PC-9 (cell line): ENCODE data around the gene SLK. TPM values are rescaled to one million over a fixed set of nuclear protein-coding genes. Genes with fewer than 3 reads are reported as not detected.

Experiments
- BruUV-seq: library from RNA; stranded (reverse); fragments of 400-500 nt; replicated peaks from 2 replicates; lab custom pipeline; 2021; lab: Mats Ljungman, UMichigan
- CTCF ChIA-PET: fragments of 300-600 bp; sonication (Branson Sonifier 250); formaldehyde crosslinking; loops from one replicate; lab custom pipeline; 2022; ENCODE audit warnings: antibody characterized with exemption; lab: Charles Lee
- POLR2A ChIA-PET: fragments of 300-600 bp; sonication (Branson Sonifier 250); formaldehyde crosslinking; loops from one replicate; lab custom pipeline; 2022; ENCODE audit warnings: antibody characterized with exemption; ENCODE audit not compliant: unreplicated experiment; lab: Charles Lee
- DNase-seq, 2 experiments: peaks; one replicate each; pipeline versions ENCODE4 v3.0.0 to v3.0.0-alpha.2; 2015 to 2022; ENCODE audit warnings: mixed read lengths in 1 of 2
- H2AFZ ChIP-seq: fragments of 200-600 bp; sonication (generic); 2 replicates; pipeline ENCODE4 v1.8.1; 2017; ENCODE audit warnings: antibody characterized with exemption
- H3F3A ChIP-seq: fragments of 200-600 bp; sonication (generic); 2 replicates; pipeline ENCODE4 v1.8.1; 2017; ENCODE audit warnings: antibody characterized with exemption, mild to moderate bottlenecking, low read depth; ENCODE audit not compliant: insufficient read depth
- H3K27ac ChIP-seq: fragments of 200-600 bp; sonication (generic); 2 replicates; pipeline ENCODE4 v1.6.1; 2016; ENCODE audit warnings: mixed run types
- H3K27me3 ChIP-seq: fragments of 200-600 bp; sonication (generic); 2 replicates; pipeline ENCODE4 v1.6.1; 2016; ENCODE audit warnings: low read depth, mixed run types; ENCODE audit not compliant: insufficient read depth
- H3K36me3 ChIP-seq: fragments of 200-600 bp; sonication (generic); 2 replicates; pipeline ENCODE4 v1.6.1; 2016; ENCODE audit warnings: low read depth, mixed run types
- H3K4me1 ChIP-seq: fragments of 200-600 bp; sonication (generic); replicated peaks from 2 replicates; pipeline ENCODE4 v1.6.1; 2016; ENCODE audit warnings: mixed run types; ENCODE audit not compliant: insufficient read depth
- H3K4me2 ChIP-seq: fragments of 200-600 bp; sonication (generic); 2 replicates; pipeline ENCODE4 v1.6.1; 2017; ENCODE audit warnings: mixed run types
- H3K4me3 ChIP-seq: fragments of 200-600 bp; sonication (generic); 2 replicates; pipeline ENCODE4 v1.6.1; 2016; ENCODE audit warnings: mixed run types
- H3K79me2 ChIP-seq: fragments of 200-600 bp; sonication (generic); 2 replicates; pipeline ENCODE4 v1.6.1; 2017; ENCODE audit warnings: low read depth, mixed run types
- H3K9me2 ChIP-seq: fragments of 200-600 bp; sonication (generic); 2 replicates; pipeline ENCODE4 v1.8.1; 2017; ENCODE audit warnings: mild to moderate bottlenecking; ENCODE audit not compliant: insufficient read depth
- H3K9me3 ChIP-seq: fragments of 200-600 bp; sonication (generic); 2 replicates; pipeline ENCODE4 v1.8.1; 2016; ENCODE audit warnings: low read depth; ENCODE audit not compliant: insufficient read depth
- H4K20me1 ChIP-seq: fragments of 200-600 bp; sonication (generic); 2 replicates; pipeline ENCODE4 v1.8.1; 2017; ENCODE audit not compliant: insufficient read depth
- CTCF ChIP-seq: fragments of 200-600 bp; sonication (generic); conservative IDR thresholded peaks from 2 replicates; pipeline ENCODE4 v1.6.1; 2017; ENCODE audit warnings: mixed run types, antibody characterized with exemption, mild to moderate bottlenecking, moderate library complexity
- EZH2 ChIP-seq: fragments of 200-600 bp; sonication (generic); IDR thresholded peaks from 2 replicates; pipeline ENCODE4 v1.8.0; 2017; ENCODE audit warnings: antibody characterized with exemption, low read depth
- intact Hi-C: fragments of 100-400 bp; cut with micrococcal nuclease; formaldehyde crosslinking; loops from one replicate; pipeline ENCODE4 v1.10.0; 2022; ENCODE audit not compliant: unreplicated experiment
- total RNA-seq: library from RNA; stranded (reverse); gene quantifications from 2 replicates; pipeline ENCODE4 v1.2.3, GENCODE V29; 2021

SLK gene
- total RNA-seq, 1 experiment from 2014 or later: 30.4 TPM

DNA sequence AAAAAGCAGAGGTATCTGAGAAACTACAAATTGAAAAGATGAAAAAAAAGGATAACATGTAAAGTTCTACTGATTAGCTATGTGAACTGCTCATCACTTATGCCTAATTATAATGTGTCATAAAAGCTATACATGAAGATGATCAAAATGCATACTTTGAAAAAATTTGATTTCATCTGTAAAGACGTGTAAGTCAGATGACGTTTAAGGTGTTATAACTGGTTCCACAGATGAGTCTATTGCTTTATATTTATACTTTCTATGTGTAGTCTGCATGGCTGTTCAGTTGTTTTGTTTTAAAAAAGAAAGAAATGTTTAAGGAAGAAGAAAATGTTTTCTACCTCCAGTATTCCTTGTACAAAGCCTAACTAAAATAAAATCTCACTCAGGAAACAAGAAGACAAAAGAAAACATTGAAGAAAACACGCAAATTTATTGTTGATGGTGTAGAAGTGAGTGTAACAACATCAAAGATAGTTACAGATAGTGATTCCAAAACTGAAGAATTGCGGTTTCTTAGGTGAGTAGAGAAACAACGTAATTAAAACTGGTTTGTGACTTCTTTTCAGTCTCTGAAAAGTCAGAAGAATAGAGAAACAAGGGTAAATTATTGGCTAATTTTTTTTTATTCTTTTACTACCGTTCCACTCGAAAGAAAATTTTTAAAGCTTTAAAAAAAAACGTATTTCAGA is 38.4 kb downstream of the SLK start:
- H3K27ac ChIP-seq: no peak overlapping the region
- CTCF ChIA-PET: no interaction called here
- H2AFZ ChIP-seq: no peak overlapping the region
- H3K9me3 ChIP-seq: no peaks in the 10 kb centered on the region
- H4K20me1 ChIP-seq: no peaks in the 10 kb centered on the region
- no TSS peak for BruUV-seq
- peaks cover 21% of the 10 kb centered on the region; the same call in 1 of the 2 replicates for H3K36me3 ChIP-seq
- POLR2A ChIA-PET: no interaction called here
- no peaks in the 10 kb centered on the region for H3K27me3 ChIP-seq
- H3K4me3 ChIP-seq: no peak overlapping the region
- H3K4me1 ChIP-seq: no peaks in the 10 kb centered on the region
- H3K4me2 ChIP-seq: no peak overlapping the region
- no peak for TF ChIP-seq CTCF
- no peak for TF ChIP-seq EZH2
- no peak for DNase-seq
- no peaks in the 10 kb centered on the region for H3F3A ChIP-seq
- intact Hi-C loops: no loop called here
- no peaks in the 10 kb centered on the region for H3K79me2 ChIP-seq
- H3K9me2 ChIP-seq: no peaks in the 10 kb centered on the region

DNA sequence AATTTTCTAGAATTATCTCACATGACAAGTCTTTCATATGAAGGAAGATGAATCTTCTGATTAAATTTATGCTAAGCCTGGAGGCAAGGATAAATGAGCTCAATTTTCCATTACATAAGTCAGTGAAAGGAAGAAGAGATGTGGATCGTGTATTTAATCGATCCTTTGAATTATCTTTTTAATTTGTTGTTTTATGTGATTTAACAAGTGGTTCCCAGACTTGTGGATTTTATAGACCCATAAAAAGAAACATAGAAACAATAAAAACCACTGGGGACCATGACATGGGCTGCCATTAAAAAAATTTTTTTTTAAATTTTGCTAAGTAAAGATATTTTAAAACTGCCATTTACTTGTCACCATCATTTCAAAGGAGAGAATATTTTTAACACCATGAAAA is 45.0 kb downstream of the SLK start:
- Histone ChIP-seq H3K9me3 (no peaks in the 10 kb centered on the region), H2AFZ (no peak overlapping the region), H3K9me2 (no peaks in the 10 kb centered on the region), H3K4me3 (no peak overlapping the region), H3K79me2 (no peaks in the 10 kb centered on the region), H3F3A (no peaks in the 10 kb centered on the region; the same call in 1 of the 2 replicates), H3K27ac (no peak overlapping the region), H3K4me2 (no peak overlapping the region), H3K27me3 (no peaks in the 10 kb centered on the region), H4K20me1 (no peaks in the 10 kb centered on the region), H3K4me1 (no peaks in the 10 kb centered on the region), H3K36me3 (peaks cover 6% of the 10 kb centered on the region; the same call in 1 of the 2 replicates)
- ChIA-PET CTCF (no interaction called here), POLR2A (no interaction called here)
- no peak for DNase-seq
- TF ChIP-seq EZH2 (no peak), CTCF (no peak)
- intact Hi-C loops: no loop called here
- BruUV-seq: no TSS peak

GRCh38 chr10:104013489-104013888 is 46.5 kb downstream of the SLK start:
- no peaks in the 10 kb centered on the region for H3K27me3 ChIP-seq
- no peaks in the 10 kb centered on the region; the same call in 1 of the 2 replicates for H3F3A ChIP-seq
- no peaks in the 10 kb centered on the region for H3K9me3 ChIP-seq
- no peak overlapping the region for H3K4me3 ChIP-seq
- no peaks in the 10 kb centered on the region for H3K4me1 ChIP-seq
- CTCF ChIA-PET: no interaction called here
- POLR2A ChIA-PET: no interaction called here
- no peak overlapping the region for H3K4me2 ChIP-seq
- H3K36me3 ChIP-seq: peaks cover 8% of the 10 kb centered on the region; the same call in 1 of the 2 replicates
- no peaks in the 10 kb centered on the region for H3K79me2 ChIP-seq
- no peak for DNase-seq
- TF ChIP-seq EZH2 (no peak), CTCF (no peak)
- intact Hi-C loops: no loop called here
- no TSS peak for BruUV-seq
- H3K9me2 ChIP-seq: no peaks in the 10 kb centered on the region
- H2AFZ ChIP-seq: no peak overlapping the region
- no peak overlapping the region for H3K27ac ChIP-seq
- H4K20me1 ChIP-seq: no peaks in the 10 kb centered on the region
